GM19452 (cell line): ENCODE measurements around the gene CPNE8.

Experiments used
- ATAC-seq: cut with Tn5 transposase; IDR thresholded peaks from one replicate; pipeline ENCODE4 v1.9.1; 2021; ENCODE audit not compliant: unreplicated experiment

The CPNE8 gene

DNA sequence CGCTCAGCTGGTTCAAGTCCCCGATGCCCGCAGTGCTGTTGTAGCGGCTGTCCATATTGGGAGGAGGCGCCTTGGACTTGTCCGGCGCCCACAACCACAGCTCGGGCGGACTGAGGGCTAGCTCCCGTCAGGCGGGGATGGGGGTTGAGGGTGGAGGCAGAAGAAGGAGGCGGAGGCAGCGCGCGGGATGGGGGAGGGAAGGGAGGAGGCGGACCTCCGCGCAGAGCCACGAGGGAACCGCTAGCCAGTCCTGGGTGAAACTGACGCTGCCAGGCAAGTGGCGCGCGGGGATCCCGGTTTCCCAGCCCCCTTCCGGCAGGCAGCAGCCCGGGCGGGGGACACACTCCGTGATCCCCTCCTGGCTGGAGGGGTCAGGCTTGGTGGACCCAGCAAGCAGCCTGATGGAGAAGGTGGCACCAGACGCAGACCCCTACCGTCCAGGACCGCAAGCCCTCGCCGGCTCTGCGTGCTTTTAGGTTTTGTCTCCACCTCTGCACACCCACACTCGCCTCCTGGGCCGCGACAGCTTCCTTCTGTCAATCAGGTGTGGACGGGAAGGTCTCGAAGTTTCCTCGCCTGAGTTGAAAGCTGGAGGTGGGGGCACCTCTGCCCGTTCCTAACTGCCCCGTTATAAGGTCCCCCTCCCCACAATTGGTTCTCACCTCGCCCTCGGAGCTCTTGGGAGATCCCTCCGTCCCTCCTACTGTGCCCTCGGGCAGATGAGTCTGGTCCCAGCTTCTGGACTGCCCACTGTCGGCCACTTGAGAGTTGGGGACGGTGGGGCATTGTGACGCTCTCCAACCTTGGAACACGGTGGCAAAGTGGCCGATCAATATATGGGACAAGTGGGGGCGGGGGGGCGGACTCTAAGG, at the start of gene CPNE8:
Gene CPNE8 (minus strand): TSS at position 112 of the 872 bp plus-strand sequence. CDS start 57 bp downstream, at position 55.
- peak; percentile 53 for ATAC-seq

- ATAC-seq, result no peak
These were observed 49.0 kb upstream of the CPNE8 start for GRCh38 chr12:38954238-38954873.

GRCh38 chr12:38949363-38949762, 44.0 kb upstream of the CPNE8 start:
- ATAC-seq, result no peak

DNA sequence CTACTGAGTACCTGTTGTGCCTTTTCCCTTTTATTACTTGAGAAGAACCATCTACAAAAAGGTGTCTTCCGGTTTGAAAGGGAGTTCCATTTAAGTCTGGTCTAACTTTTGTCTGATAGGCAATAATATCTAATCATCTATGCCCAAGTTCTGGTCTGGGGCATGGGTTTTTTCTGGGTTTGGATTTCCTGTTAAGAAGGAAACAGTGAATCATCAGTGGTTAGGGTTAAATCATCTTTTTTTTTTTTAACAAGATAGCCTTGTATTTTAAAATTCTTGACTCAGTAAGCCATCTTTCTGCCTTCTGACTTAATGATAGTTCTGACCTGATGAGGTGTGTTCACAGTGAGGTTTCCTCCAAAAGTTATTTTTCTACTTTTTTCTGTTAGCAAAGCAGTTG, 29.3 kb upstream of the CPNE8 start:
- ATAC-seq, result no peak

- ATAC-seq, result no peak
These were observed 28.7 kb upstream of the CPNE8 start for GRCh38 chr12:38934078-38934584.

GRCh38 chr12:38932320-38932719, 26.9 kb upstream of the CPNE8 start:
- no peak for ATAC-seq

DNA sequence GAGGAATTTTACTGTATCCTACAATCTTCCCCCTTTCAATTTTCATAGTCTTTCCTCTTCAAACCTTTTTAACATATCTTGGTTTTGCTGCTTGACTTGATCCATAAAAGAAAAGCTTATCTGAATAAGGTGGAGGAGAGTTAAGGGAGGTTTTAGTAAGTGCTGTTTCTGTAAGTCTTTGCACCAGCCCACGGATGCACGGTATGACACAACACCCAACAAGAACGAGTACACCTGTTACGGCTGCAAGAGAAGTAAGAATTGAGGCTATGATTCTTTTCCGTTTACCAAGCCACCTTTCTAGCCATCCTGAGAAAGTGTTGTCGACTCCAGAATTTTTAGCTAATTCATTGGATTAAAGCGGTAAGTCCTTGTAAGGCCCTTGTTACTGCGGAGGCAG, 26.1 kb upstream of the CPNE8 start:
- no peak for ATAC-seq

DNA sequence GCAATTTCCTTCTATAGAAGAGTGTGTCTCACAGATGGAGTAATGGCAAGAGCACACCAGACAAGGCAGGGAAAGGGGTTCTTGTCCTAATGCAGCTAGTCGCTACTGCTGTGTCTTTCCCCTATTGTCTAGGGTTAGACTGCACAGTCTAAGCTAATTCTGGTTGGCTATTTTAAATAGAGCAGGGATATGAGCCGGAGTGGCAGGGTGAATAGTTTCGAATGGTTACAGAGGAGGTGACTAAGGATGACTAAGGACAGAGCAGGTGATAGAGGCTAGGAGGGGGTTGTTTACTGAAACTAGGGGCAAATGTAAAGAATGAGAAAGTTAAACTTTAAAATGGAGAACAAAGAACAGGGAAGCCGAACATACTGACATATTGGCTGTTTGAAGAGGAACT, 25.6 kb upstream of the CPNE8 start:
- ATAC-seq, result no peak

DNA sequence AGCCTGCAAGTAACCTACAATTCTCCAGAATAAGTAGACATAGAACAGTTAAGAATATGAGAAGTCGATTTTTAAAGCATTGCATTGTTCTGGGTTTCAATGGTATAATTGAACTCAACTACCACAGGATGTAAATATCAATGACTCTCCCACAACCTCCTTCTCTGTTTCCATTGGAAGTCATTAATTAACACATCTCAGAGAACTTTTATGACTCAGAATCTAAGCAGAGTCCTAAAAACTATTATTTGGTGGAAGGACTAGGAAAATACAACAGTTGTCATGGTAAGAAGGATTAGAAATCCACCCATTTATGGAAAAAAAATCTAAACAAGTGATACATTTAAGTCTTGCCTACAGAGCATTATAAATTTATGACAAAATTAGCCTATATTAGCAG, 21.1 kb upstream of the CPNE8 start:
- ATAC-seq, result no peak

DNA sequence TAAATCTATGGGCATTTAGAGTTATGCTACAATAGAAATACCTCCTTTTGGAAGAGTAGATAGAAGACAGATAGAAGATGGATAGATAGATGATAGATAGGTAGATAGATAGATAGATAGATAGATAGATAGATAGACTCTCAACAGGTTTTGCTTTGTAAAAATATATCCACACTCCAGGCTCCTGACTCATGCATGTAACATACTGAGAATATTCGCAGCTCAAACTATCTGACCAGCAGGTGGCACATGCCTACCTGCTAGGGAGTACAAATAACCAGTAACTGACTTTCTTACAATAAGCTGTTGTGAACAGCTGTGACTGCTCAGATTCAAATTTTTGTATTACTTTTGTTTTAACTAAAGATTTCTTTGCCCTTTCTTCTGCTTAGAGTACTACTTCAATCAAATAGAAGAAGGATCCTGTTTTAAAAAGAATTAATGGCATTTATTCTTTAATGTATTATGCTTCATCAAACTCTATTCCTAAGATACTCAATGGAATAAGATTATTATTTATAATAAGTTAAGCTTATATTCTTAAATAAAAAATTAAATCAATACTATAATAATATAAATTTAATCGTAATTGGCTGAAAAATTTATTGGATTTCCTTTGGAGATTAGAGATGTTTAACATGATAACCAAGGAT, 15.8 kb upstream of the CPNE8 start:
- peak; percentile 77 for ATAC-seq

GRCh38 chr12:38919191-38919590, 13.8 kb upstream of the CPNE8 start:
- ATAC-seq, result no peak

DNA sequence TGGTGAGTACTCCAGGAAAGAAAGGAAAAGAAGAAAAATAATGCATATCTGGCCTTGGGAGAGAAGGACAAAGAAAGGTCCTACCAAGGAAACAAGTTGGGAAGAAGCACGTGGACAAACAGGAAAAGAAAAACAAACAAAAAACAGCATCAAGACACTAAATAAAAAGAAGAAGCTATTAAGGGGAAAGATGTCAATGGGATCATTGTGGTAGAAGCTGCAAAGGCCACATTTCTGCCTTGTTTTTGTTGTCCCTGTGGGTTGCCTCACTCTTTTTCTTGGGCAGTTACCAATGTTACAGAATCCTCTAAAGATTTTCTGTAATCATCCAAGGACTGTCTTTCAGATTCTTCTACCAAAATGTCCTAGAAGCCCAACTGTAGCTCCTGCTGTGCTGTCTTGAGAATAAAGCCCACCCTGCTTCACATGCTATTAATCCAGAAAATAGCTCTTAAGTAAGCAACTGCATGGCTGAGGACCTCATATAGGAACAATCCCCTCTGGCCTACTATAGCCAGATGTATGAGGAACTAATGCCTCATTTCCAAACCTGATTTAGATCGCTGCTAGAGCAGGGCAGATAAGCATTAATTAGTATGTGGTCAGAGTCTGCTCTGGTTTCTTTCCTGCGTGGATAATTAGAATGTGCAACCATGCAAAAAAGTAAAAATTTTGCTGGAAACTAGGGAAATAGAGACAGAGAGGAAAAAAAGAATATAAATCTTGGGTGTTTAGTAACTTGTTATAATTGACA, 10.2 kb upstream of the CPNE8 start:
- no peak for ATAC-seq

GRCh38 chr12:38912116-38912515, 6.7 kb upstream of the CPNE8 start:
- no peak for ATAC-seq

- no peak for ATAC-seq
These were observed 6.2 kb upstream of the CPNE8 start for GRCh38 chr12:38911611-38912010.

- no peak for ATAC-seq
These were observed 2.0 kb upstream of the CPNE8 start for GRCh38 chr12:38907201-38907923.

DNA sequence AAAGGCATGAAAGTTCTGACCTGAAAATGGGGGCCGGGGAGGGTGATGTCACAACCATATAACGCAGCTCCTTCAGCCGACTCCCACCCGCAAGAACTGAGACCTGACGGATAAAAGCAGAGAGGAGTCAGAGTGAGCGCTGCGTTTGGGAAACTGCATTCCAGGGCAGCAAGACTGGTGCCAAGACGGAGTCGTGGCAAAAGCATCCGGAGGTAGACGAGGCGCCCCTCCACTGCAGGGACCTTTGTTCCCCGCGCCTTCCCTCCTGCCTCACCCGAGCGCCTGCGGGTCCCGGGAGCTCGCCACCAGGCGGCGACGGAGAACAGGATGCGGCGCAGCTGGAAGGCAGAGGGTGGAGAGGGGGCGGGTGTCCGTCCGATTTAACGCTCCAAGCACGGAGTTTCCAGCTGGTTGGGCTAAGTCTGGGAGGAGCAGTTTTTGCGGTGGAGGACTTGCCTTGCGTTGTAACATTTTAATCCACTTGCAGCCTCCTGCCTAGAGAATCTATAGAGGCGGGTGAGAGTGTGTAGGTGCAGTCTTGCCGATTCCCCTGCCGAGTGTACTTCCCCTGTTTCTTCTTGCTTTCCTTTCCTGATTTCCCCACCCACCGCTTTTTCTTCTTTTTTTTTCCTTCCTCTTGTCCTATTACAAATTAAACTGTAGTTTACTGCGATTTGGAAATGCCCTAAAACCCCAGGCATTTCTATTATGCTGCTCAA, 1.2 kb upstream of the CPNE8 start:
- ATAC-seq, result peak; percentile 63

GRCh38 chr12:38904537-38905479, 583 bp downstream of the CPNE8 start:
- peak; percentile 59 for ATAC-seq

- ATAC-seq, result no peak
These were observed 1.8 kb downstream of the CPNE8 start for GRCh38 chr12:38903596-38903995.
